Gastrocnemius medialis (tissue), 4 donors: ENCODE data around the gene CFAP161. TPM values are rescaled to one million over a fixed set of nuclear protein-coding genes. Genes with fewer than 3 reads are reported as not detected.

Experiments
- ATAC-seq, 2 donors: fragments of 150-250 bp; one replicate each; pipeline ENCODE4 v1.9.1; 2016
- DNase-seq, 2 donors: peaks; one replicate each; pipeline ENCODE4 v3.0.0-alpha.2; 2019
- H3K27ac ChIP-seq, 4 donors: fragments of 200-600 bp; sonication (generic); 1 replicate in 1 of 4; 2 replicates in 3 of 4; pipeline ENCODE4 v1.5.1; 2016 to 2018; ENCODE audit warnings: mild to moderate bottlenecking in 2 of 4, moderate library complexity in 1 of 4
- H3K27me3 ChIP-seq, 3 donors: fragments of 200-600 bp; sonication (generic) in 2 of 3; 1 replicate in 1 of 3; 2 replicates in 2 of 3; pipeline versions ENCODE4 v1.5.1 to v1.6.0; 2016 to 2019; ENCODE audit warnings: mild to moderate bottlenecking in 1 of 3, moderate library complexity in 1 of 3
- H3K36me3 ChIP-seq, 2 donors: fragments of 200-600 bp; sonication (generic) in 1 of 2; one replicate each; pipeline ENCODE4 v1.5.1; 2017 to 2018
- H3K4me1 ChIP-seq, 2 donors: fragments of 200-600 bp; sonication (generic) in 1 of 2; one replicate each; pipeline ENCODE4 v1.5.1; 2016 to 2017; ENCODE audit warnings: mild to moderate bottlenecking in 2 of 2
- H3K4me3 ChIP-seq, 4 donors: fragments of 200-600 bp; sonication (generic) in 3 of 4; 1 replicate in 1 of 4; 2 replicates in 3 of 4; pipeline ENCODE4 v1.5.1; 2016 to 2019; ENCODE audit warnings: mild to moderate bottlenecking in 2 of 4
- H3K9me3 ChIP-seq, 3 donors: fragments of 200-600 bp; sonication (generic) in 2 of 3; 1 replicate in 1 of 3; 2 replicates in 2 of 3; pipeline ENCODE4 v1.5.1; 2016 to 2019
- CTCF ChIP-seq, 5 experiments: fragments of 450-650 bp in 3 of 5; fragments of 200-600 bp in 2 of 5; sonication (generic) in 2 of 5; IDR thresholded peaks in 4 of 5; conservative IDR thresholded peaks in 1 of 5; 1 replicate in 4 of 5; 2 replicates in 1 of 5; pipeline ENCODE4 v1.5.1; 2016 to 2019; ENCODE audit warnings: antibody characterized with exemption in 5 of 5, mild to moderate bottlenecking in 3 of 5, moderate library complexity in 3 of 5
- POLR2A ChIP-seq, 2 donors: fragments of 450-650 bp; IDR thresholded peaks; one replicate each; pipeline ENCODE4 v1.6.1; 2017; ENCODE audit warnings: antibody characterized with exemption in 2 of 2, mild to moderate bottlenecking in 2 of 2, moderate library complexity in 2 of 2
- in situ Hi-C, 4 donors: fragments of 200-750 bp; cut with MboI; loops; one replicate each; pipeline versions ENCODE4 v1.15.0 to v1.8.0; 2017; ENCODE audit warnings: low sequenced_read_pairs in 4 of 4
- intact Hi-C: fragments of 100-400 bp; cut with DNase I; formaldehyde crosslinking; loops from one replicate; pipeline ENCODE4 v1.15.1; 2023; ENCODE audit warnings: low total_unique reads
- total RNA-seq, 4 donors: library from RNA; depleted of rRNA; stranded (reverse); fragments of >200 nt; gene quantifications; one replicate each; pipeline versions ENCODE4 v1.1.0 to v1.2.3, GENCODE V29; 2016

Gene CFAP161
- total RNA-seq, 4 donors from 2014 or later = not detected

- no peaks in the 10 kb centered on the region for H3K9me3 ChIP-seq
- no peak overlapping the region for H3K4me3 ChIP-seq
- peaks cover 3 to 9% of the 10 kb centered on the region in 2 donors for H3K4me1 ChIP-seq
- in situ Hi-C loops = no loop called here
- TF ChIP-seq CTCF (IDR thresholded peaks at IDR 0.05 in 4 of 5, conservative IDR thresholded peaks at IDR 0.05 in 1 of 5) (no peak), POLR2A (IDR thresholded peaks at IDR 0.05) (no peak)
- no peak overlapping the region for H3K27ac ChIP-seq
- intact Hi-C loops = no loop called here
- DNase-seq (no peak), ATAC-seq (no peak)
- no peaks in the 10 kb centered on the region for H3K27me3 ChIP-seq
- H3K36me3 ChIP-seq = no peaks in the 10 kb centered on the region
These were observed 47.0 kb upstream of the CFAP161 start for GRCh38 chr15:81087066-81087465.

GRCh38 chr15:81087694-81088093 lies 46.4 kb upstream of the CFAP161 start:
- Histone ChIP-seq H3K36me3 (no peaks in the 10 kb centered on the region), H3K9me3 (no peaks in the 10 kb centered on the region), H3K4me1 (peaks cover 8 to 15% of the 10 kb centered on the region in 2 donors), H3K4me3 (no peak overlapping the region), H3K27me3 (no peaks in the 10 kb centered on the region), H3K27ac (no peak overlapping the region)
- in situ Hi-C loops (no loop called here), intact Hi-C loops (no loop called here)
- ATAC-seq = no peak
- no peak for DNase-seq
- TF ChIP-seq CTCF (IDR thresholded peaks at IDR 0.05 in 4 of 5, conservative IDR thresholded peaks at IDR 0.05 in 1 of 5) = no peak
- no peak for TF ChIP-seq POLR2A (IDR thresholded peaks at IDR 0.05)

GRCh38 chr15:81088470-81089013 lies 45.5 kb upstream of the CFAP161 start:
- Histone ChIP-seq H3K27me3 (no peaks in the 10 kb centered on the region), H3K4me1 (peaks cover 13 to 20% of the 10 kb centered on the region in 2 donors), H3K4me3 (no peak overlapping the region), H3K27ac (no peak overlapping the region), H3K36me3 (no peaks in the 10 kb centered on the region), H3K9me3 (no peaks in the 10 kb centered on the region)
- intact Hi-C loops = no loop called here
- ATAC-seq = no peak
- DNase-seq = no peak
- in situ Hi-C loops = no loop called here
- TF ChIP-seq POLR2A (IDR thresholded peaks at IDR 0.05) = no peak
- TF ChIP-seq CTCF (IDR thresholded peaks at IDR 0.05 in 4 of 5, conservative IDR thresholded peaks at IDR 0.05 in 1 of 5) = no peak

GRCh38 chr15:81091889-81092558 lies 42.0 kb upstream of the CFAP161 start:
- TF ChIP-seq POLR2A (IDR thresholded peaks at IDR 0.05) (no peak), CTCF (IDR thresholded peaks at IDR 0.05 in 4 of 5, conservative IDR thresholded peaks at IDR 0.05 in 1 of 5) (no peak)
- DNase-seq = peak; percentile 82 to 85
- H3K27ac ChIP-seq = peak overlapping the region; percentile 73 to 83 (median 80)
- H3K4me3 ChIP-seq = peak overlapping the region in 2 of 4 donors; percentile 7 to 23
- intact Hi-C loops (loop anchor here (5.0 kb wide), 1 partner anchor 955 kb away; the partner anchor contains the start of gene MEX3B), in situ Hi-C loops (no loop called here)
- no peaks in the 10 kb centered on the region for H3K9me3 ChIP-seq
- H3K27me3 ChIP-seq = no peaks in the 10 kb centered on the region
- no peaks in the 10 kb centered on the region for H3K36me3 ChIP-seq
- ATAC-seq = peak; percentile 100
- peaks cover 13 to 18% of the 10 kb centered on the region in 2 donors for H3K4me1 ChIP-seq
